Brain microvascular endothelial cell (primary cell): ENCODE results near the gene MSLN.

Experiments
- DNase-seq: peaks from one replicate; pipeline ENCODE4 v3.0.0-alpha.2; 2020
- H3K27ac ChIP-seq: fragments of 250-450 bp; sonication (Bioruptor Pico); 2 replicates; pipeline ENCODE4 v1.5.1; 2020; ENCODE audit warnings: mild to moderate bottlenecking, moderate library complexity
- H3K27me3 ChIP-seq: fragments of 250-450 bp; sonication (Bioruptor Pico); replicated peaks from 2 replicates; pipeline ENCODE4 v1.5.1; 2020; ENCODE audit warnings: mild to moderate bottlenecking
- H3K36me3 ChIP-seq: fragments of 250-450 bp; sonication (Bioruptor Pico); replicated peaks from 2 replicates; pipeline ENCODE4 v1.5.1; 2020; ENCODE audit warnings: mild to moderate bottlenecking
- H3K4me3 ChIP-seq: 2 replicates; pipeline ENCODE4 v1.5.1; 2011; ENCODE audit warnings: low read depth, mild to moderate bottlenecking, control low read depth, low read length, moderate library complexity
- in situ Hi-C: cut with HindIII; loops from 2 replicates; pipeline ENCODE4 v1.10.0; 2017; ENCODE audit warnings: low sequenced_read_pairs, low pct_ligation_motif_present
- TF ChIP-seq, protein P1 (sequence below): IDR thresholded peaks from 2 replicates; pipeline ENCODE4 v1.5.1; 2011; ENCODE audit warnings: low read depth, mild to moderate bottlenecking, moderate library complexity, low read length, control low read depth, inconsistent platforms; ENCODE audit errors: missing control alignments

The MSLN gene

DNA sequence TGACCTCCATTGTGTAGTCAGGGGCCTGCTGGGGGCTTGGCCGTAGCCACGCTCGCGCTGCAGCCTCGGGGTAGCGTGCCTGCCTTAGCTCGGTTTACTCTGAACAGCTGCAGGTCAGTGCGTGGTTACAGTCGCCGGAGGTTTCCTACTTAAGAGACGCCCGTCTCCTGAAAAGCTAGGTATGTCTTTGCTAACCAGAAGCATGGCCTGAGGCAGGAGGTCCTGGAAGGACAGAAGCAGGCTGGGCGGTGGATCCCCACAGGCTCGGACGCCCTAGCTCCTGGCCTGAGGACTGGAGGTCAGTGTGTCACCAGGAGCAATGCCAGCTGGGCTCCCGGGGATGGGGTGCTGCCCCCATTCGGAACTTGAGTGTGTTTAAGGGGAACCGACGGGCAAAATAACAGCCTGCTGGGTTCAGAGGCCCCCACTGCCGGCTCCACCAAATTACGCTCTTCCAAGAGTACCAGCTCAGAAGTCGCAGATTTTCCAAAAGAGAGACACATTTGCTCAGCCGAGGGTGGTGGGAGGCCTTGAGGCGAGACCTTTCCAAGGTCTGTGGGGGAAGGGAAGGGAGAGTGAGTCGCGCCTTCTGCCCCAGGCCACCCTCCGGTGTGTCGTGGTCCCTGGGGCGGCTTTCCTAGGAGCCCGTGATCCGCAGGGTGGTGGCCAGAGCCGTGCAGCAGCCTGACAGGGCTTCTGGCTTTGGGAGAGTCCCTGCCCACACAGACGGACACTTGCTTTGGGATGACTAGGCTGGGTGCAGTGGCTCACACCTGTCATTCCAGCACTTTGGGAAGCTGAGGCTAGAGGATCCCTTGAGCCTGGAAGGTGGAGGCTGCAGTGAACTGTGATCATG is 43.9 kb downstream of the MSLN start:
- in situ Hi-C loops, result no loop called here
- no peak for DNase-seq
- TF ChIP-seq, protein P1, sequence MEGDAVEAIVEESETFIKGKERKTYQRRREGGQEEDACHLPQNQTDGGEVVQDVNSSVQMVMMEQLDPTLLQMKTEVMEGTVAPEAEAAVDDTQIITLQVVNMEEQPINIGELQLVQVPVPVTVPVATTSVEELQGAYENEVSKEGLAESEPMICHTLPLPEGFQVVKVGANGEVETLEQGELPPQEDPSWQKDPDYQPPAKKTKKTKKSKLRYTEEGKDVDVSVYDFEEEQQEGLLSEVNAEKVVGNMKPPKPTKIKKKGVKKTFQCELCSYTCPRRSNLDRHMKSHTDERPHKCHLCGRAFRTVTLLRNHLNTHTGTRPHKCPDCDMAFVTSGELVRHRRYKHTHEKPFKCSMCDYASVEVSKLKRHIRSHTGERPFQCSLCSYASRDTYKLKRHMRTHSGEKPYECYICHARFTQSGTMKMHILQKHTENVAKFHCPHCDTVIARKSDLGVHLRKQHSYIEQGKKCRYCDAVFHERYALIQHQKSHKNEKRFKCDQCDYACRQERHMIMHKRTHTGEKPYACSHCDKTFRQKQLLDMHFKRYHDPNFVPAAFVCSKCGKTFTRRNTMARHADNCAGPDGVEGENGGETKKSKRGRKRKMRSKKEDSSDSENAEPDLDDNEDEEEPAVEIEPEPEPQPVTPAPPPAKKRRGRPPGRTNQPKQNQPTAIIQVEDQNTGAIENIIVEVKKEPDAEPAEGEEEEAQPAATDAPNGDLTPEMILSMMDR, result no peak
- Histone ChIP-seq H3K27me3 (peaks cover 29% of the 10 kb centered on the region), H3K36me3 (no peaks in the 10 kb centered on the region), H3K27ac (no peak overlapping the region), H3K4me3 (no peak overlapping the region)

DNA sequence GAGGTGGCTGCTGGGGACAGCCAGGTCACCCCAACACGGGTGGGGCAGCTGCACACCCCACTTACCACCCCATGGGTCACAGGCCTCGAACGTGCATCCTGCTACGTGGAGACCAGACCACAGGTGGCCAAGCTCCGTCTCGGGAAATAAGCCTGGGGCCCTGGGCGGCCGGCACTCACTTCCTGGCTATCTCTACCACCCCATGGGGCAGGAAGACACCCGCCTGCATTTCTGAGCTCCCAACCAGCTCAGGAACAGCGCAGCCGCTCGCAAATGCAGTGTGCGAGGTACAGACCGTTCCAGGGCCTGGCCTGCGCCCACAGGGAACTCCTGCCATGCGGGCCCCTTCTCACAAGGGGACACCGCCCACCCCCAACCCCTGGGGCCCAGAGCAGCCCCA is 44.9 kb downstream of the MSLN start:
- peaks cover 22% of the 10 kb centered on the region for H3K27me3 ChIP-seq

DNA sequence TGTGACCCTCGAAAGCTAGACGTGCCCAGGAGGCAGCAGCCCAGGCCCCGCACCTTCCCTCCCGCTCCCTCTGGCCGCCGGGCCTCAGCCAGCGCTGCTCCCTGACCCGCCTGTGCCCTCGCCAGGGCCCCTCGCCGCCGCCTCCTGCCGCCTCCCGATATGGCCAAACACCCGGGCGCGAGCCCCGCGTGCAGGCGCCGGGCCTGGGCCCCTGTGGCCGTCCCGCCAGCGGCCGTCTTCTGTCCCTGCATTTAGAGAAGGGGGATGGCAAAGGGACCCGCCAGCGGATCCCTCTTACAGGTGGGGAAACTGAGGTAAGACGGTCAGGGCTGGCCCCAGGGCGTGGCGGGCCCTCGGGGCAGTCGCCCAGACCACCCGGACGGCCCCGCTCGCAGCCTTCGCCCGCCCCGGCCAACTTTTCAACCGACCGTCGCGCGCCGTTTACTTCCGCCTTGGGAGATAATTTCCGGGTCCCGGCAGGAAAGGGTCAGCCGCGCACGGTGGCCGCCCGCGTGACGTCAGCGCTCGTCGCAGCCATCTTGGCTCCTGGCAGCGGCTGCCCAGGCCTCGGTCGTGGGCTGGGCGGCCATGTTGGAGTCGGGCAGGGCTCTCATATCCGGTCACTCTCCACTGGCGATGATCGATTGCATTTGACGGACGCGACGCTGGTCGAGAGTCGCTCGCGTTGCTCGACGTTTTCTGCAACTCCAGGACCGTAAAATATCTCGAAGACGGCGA is 47.0 kb downstream of the MSLN start:
- Histone ChIP-seq H3K4me3 (peak overlapping the region; percentile 74), H3K36me3 (no peaks in the 10 kb centered on the region), H3K27ac (peak overlapping the region; percentile 86), H3K27me3 (peaks cover 5% of the 10 kb centered on the region)
- TF ChIP-seq, protein P1, result no peak
- DNase-seq, result peak; percentile 84
- in situ Hi-C loops, result no loop called here

More for the DNA sequence above, 44.9 kb downstream of the MSLN start:
- Histone ChIP-seq H3K27ac (no peak overlapping the region), H3K36me3 (no peaks in the 10 kb centered on the region), H3K4me3 (no peak overlapping the region)
- in situ Hi-C loops, result no loop called here
- TF ChIP-seq, protein P1, result no peak
- DNase-seq, result no peak

DNA sequence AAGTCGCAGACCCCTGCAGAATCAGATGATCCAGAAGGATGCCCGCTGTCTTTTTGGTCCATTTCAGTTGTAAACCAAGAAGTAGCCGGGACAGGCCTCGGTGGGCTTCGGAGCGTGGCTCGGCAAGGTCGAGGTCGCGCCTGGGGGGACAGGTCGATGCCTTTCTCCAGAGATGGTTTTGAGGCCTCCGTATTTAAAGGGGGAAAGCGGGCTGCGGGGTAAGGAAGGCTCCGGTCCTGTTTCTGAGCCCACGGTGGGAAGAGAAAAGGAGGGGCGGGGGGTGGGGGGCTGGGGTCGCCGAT is 47.5 kb downstream of the MSLN start:
- Histone ChIP-seq H3K4me3 (peak overlapping the region; percentile 74), H3K27me3 (peaks cover 6% of the 10 kb centered on the region), H3K36me3 (no peaks in the 10 kb centered on the region), H3K27ac (no peak overlapping the region)
- in situ Hi-C loops, result no loop called here
- TF ChIP-seq, protein P1, result no peak
- DNase-seq, result no peak

DNA sequence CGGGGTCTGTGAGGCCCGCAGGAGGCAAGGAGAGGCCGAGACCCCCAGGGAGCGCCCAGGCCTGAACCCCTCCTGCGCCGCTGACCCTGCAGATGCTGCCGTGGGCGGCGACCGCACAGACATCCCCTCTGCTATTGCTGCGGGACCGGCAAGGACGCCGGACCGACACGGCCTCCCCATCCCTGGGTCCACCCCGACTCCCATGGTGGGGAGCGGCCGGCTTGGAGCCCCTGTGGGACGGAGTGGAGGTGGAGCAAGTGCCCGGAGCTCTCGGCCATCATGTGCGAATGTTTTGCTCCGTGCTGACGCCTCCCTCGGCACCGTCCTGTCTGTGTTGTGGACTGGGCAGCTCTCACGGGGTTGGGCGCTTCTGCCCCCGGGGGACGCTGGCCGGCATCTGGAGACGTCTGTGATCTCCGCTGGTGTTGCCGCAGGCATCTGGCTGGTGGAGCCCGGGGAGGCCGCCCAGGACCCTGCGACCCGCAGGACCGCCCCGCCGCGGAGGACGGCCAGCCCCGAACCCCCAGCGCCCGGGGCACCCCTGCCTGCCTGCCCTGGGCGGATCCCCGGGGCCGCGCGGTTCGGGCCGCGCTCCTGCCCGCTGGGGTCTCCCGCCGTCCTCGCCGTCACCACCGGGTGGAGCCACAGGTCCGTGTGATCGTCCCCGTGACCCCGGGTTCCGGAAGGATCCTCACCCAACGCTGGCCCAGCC is 52.8 kb downstream of the MSLN start:
- Histone ChIP-seq H3K4me3 (no peak overlapping the region), H3K36me3 (no peaks in the 10 kb centered on the region), H3K27me3 (peaks cover 19% of the 10 kb centered on the region), H3K27ac (no peak overlapping the region)
- TF ChIP-seq, protein P1, result peak; percentile 66
- in situ Hi-C loops, result no loop called here
- peak; percentile 2 for DNase-seq
